Stomach (tissue), 9 donors: ENCODE measurements around the gene SEC22C. TPM values are rescaled to one million over a fixed set of nuclear protein-coding genes. Genes with fewer than 3 reads are reported as not detected.

Source experiments
- DNase-seq, 2 donors: peaks; one replicate each; pipeline versions ENCODE4 v3.0.0 to v3.0.0-alpha.2; 2013 to 2019
- H3K27ac ChIP-seq, 5 donors: fragments of 200-600 bp in 4 of 5; sonication (generic) in 4 of 5; one replicate each; pipeline ENCODE4 v1.5.1; 2013 to 2019; ENCODE audit warnings: mild to moderate bottlenecking in 1 of 5, moderate library complexity in 1 of 5
- H3K27me3 ChIP-seq, 3 donors: fragments of 200-600 bp; sonication (generic); one replicate each; pipeline ENCODE4 v1.5.1; 2017 to 2019; ENCODE audit warnings: mixed run types in 1 of 3
- H3K36me3 ChIP-seq, 4 donors: fragments of 200-600 bp; sonication (generic); 1 replicate in 3 of 4; 2 replicates in 1 of 4; pipeline ENCODE4 v1.5.1; 2016 to 2019
- H3K4me1 ChIP-seq, 4 donors: fragments of 200-600 bp; sonication (generic); one replicate each; pipeline ENCODE4 v1.5.1; 2016 to 2019
- H3K4me3 ChIP-seq, 4 donors: fragments of 200-600 bp; sonication (generic) in 3 of 4; one replicate each; pipeline ENCODE4 v1.5.1; 2016 to 2019; ENCODE audit warnings: mild to moderate bottlenecking in 1 of 4
- H3K9me3 ChIP-seq, 4 donors: fragments of 200-600 bp; sonication (generic); one replicate each; pipeline ENCODE4 v1.5.1; 2016 to 2019
- EP300 ChIP-seq: sonication (generic); formaldehyde crosslinking; IDR thresholded peaks from one replicate; pipeline ENCODE4 v1.6.1; 2017; ENCODE audit warnings: antibody characterized with exemption
- POLR2A ChIP-seq, 4 donors: fragments of 450-650 bp; IDR thresholded peaks; one replicate each; pipeline ENCODE4 v1.6.1; 2016; ENCODE audit warnings: antibody characterized with exemption in 4 of 4, control low read depth in 2 of 4, mild to moderate bottlenecking in 1 of 4, moderate library complexity in 1 of 4
- POLR2AphosphoS5 ChIP-seq, 3 donors: sonication (generic); formaldehyde crosslinking; IDR thresholded peaks; one replicate each; pipeline ENCODE4 v1.6.1; 2016; ENCODE audit warnings: antibody characterized with exemption in 3 of 3
- WGBS, 5 donors: extraction: QIAGEN DNeasy Blood & Tissue Kit in 3 of 5; methylation state at CpG; one replicate each; pipeline versions ENCODE4 v1.1.5 to v1.1.7; 2013 to 2018; 5-methylcytosine and 5-hydroxymethylcytosine counted together
- intact Hi-C: fragments of 100-400 bp; cut with DNase I; formaldehyde crosslinking; loops from one replicate; pipeline ENCODE4 v1.15.1; 2023; ENCODE audit warnings: low total_unique reads
- polyA plus RNA-seq, 3 donors: library from polyadenylated mRNA; stranded (reverse); fragments of 200-250 nt; gene quantifications; one replicate each; pipeline ENCODE4 v1.2.3, GENCODE V29; 2013
- total RNA-seq, 5 donors: library from RNA; depleted of rRNA; stranded (reverse); fragments of >200 nt; gene quantifications; one replicate each; pipeline versions ENCODE4 v1.1.0 to v1.2.3, GENCODE V29; 2014 to 2016
- TF ChIP-seq, protein P1 (sequence below), 7 experiments: fragments of 450-650 bp in 4 of 7; fragments of 200-600 bp in 3 of 7; sonication (generic) in 3 of 7; IDR thresholded peaks; one replicate each; pipeline ENCODE4 v1.5.1; 2016 to 2019; ENCODE audit warnings: antibody characterized with exemption in 7 of 7, control low read depth in 2 of 7, mild to moderate bottlenecking in 1 of 7
- donor health status: healthy with polysubstance abuse.
- donor health status: Bipolar disorder and iron deficiency.
- donor health status: healthy.

The SEC22C gene
- total and polyA plus RNA-seq, 8 donors: 9.8 to 64.3 (median 28.9) TPM

DNA sequence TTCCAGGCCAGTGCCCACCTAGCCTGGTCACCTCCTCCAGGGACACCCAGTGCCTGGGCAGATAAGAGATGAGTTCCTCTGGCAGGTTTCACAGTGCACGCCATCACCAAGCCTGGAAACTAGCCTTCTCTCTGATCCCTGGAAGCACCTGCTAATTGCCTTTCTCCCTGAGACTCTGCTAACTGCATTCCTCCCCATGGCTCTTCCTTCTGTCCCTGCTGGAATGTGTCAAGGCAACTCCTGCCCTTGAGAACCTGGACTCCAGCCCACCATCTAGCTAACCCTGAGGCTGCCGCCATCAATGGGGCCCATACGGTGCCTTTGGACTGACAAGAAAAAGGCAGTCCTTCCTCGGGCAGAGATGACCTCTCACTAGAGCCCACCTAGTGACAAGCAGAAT is 60.9 kb downstream of the SEC22C start:
- 91 to 98% (median 92%) methylated on average over 4 of the region's 4 CpGs for WGBS, 5 donors
- no peak overlapping the region for H3K27ac ChIP-seq
- intact Hi-C loops: no loop called here
- no peaks in the 10 kb centered on the region for H3K27me3 ChIP-seq
- H3K4me1 ChIP-seq: peaks cover 0 to 19% (median 13%) of the 10 kb centered on the region in 4 donors
- no peaks in the 10 kb centered on the region for H3K36me3 ChIP-seq
- DNase-seq: no peak
- H3K4me3 ChIP-seq: no peak overlapping the region
- TF ChIP-seq, protein P1, sequence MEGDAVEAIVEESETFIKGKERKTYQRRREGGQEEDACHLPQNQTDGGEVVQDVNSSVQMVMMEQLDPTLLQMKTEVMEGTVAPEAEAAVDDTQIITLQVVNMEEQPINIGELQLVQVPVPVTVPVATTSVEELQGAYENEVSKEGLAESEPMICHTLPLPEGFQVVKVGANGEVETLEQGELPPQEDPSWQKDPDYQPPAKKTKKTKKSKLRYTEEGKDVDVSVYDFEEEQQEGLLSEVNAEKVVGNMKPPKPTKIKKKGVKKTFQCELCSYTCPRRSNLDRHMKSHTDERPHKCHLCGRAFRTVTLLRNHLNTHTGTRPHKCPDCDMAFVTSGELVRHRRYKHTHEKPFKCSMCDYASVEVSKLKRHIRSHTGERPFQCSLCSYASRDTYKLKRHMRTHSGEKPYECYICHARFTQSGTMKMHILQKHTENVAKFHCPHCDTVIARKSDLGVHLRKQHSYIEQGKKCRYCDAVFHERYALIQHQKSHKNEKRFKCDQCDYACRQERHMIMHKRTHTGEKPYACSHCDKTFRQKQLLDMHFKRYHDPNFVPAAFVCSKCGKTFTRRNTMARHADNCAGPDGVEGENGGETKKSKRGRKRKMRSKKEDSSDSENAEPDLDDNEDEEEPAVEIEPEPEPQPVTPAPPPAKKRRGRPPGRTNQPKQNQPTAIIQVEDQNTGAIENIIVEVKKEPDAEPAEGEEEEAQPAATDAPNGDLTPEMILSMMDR (IDR thresholded peaks at IDR 0.05): no peak
- TF ChIP-seq EP300 (no peak), POLR2A (IDR thresholded peaks at IDR 0.05) (no peak), POLR2AphosphoS5 (IDR thresholded peaks at IDR 0.05) (no peak)
- H3K9me3 ChIP-seq: no peaks in the 10 kb centered on the region

DNA sequence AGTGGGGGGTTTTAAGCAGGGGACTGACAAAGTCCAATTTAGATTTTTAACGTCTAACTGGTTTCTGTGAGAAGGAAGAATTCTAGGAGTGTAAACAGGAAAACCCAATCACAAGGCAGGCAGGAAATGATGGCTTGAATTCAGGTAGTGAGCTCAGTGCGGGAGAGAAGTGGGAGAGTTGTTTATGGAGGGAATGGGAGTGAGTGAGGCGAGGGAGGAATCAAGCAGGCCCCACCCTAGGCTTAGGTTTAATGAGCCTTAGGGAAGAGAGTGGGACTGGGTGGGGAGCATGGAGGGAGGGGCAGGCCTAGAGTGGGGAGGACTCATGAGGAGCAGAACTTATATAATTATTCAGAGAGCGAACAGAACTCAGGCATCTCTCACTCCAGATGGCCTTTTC is 61.4 kb downstream of the SEC22C start:
- TF ChIP-seq POLR2A (IDR thresholded peaks at IDR 0.05) (no peak), POLR2AphosphoS5 (IDR thresholded peaks at IDR 0.05) (no peak), EP300 (no peak)
- TF ChIP-seq, protein P1 (IDR thresholded peaks at IDR 0.05): no peak
- no peaks in the 10 kb centered on the region for H3K9me3 ChIP-seq
- peak in 1 of 2 donors; percentile 54 for DNase-seq
- H3K4me1 ChIP-seq: peaks cover 0 to 19% (median 17%) of the 10 kb centered on the region in 4 donors
- H3K27me3 ChIP-seq: no peaks in the 10 kb centered on the region
- H3K4me3 ChIP-seq: no peak overlapping the region
- 50 to 70% (median 55%) methylated on average over 4 of the region's 4 CpGs for WGBS, 5 donors
- no peaks in the 10 kb centered on the region for H3K36me3 ChIP-seq
- no peak overlapping the region for H3K27ac ChIP-seq
- intact Hi-C loops: no loop called here

DNA sequence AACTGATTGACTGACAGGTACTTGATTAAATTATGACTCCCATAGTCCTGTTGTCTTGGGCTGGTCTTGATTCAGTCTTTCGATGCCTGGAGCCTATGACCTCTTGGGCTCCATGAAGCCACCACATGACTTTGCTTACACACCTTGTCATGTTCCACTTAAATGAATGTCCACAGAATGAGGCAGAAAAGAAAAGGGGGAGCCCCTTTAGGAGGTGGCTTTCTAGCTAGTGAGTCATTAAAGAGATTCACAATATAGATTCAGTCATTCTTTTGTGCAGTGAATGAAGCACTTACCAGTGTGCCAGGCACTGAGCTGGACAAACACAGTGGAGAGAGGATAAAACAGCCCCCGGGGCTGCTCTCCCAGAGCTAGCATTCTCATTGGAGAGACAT is 62.2 kb downstream of the SEC22C start:
- Histone ChIP-seq H3K36me3 (no peaks in the 10 kb centered on the region), H3K4me3 (no peak overlapping the region), H3K4me1 (peaks cover 0 to 20% (median 18%) of the 10 kb centered on the region in 4 donors), H3K27me3 (no peaks in the 10 kb centered on the region), H3K9me3 (no peaks in the 10 kb centered on the region), H3K27ac (no peak overlapping the region)
- DNase-seq: no peak
- TF ChIP-seq, protein P1 (IDR thresholded peaks at IDR 0.05): no peak
- TF ChIP-seq EP300: no peak
- TF ChIP-seq POLR2AphosphoS5 (IDR thresholded peaks at IDR 0.05): peak in 1 of 3 donors; percentile 7
- TF ChIP-seq POLR2A (IDR thresholded peaks at IDR 0.05): no peak
- intact Hi-C loops: no loop called here
- WGBS, 5 donors: 49 to 81% (median 65%) methylated on average over 2 of the region's 2 CpGs

DNA sequence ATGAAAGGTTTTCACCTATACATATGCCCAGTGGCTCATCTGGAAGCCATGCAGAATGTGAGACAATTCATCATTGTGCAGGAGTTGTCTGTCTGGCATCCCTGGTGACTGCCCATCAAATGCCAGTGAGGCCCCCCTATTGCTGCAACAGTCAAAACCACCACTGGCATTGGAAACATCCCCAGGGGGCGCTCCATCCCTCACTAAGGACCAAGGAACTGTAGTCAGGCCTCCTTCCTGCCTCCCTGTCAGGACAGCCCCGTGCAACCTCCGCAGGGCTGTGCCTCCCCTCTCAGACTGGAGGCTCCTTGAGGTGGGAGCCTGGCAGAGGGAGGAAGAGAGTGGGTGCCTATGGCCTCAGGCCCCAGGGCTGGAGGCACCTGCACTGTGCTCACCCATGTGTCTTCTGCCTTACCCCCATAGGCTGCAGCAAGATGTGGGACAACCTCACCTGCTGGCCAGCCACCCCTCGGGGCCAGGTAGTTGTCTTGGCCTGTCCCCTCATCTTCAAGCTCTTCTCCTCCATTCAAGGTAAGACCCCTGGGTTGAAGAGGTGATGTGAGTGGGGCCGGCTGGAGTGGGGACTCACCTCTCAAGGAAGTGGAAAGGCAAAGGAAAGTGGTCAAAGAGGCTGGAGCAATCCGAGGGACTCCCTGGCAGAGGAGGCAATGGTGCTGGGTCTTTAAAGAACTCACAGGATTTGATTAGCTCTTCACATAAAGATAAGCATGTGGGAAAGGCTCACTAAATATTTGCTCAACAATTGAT is 62.8 kb downstream of the SEC22C start:
- H3K27ac ChIP-seq: no peak overlapping the region
- intact Hi-C loops: no loop called here

More for the DNA sequence above, 62.8 kb downstream of the SEC22C start:
- TF ChIP-seq EP300 (no peak), POLR2AphosphoS5 (IDR thresholded peaks at IDR 0.05) (no peak), POLR2A (IDR thresholded peaks at IDR 0.05) (no peak)
- TF ChIP-seq, protein P1 (IDR thresholded peaks at IDR 0.05): no peak
- Histone ChIP-seq H3K36me3 (no peaks in the 10 kb centered on the region), H3K4me1 (peaks cover 0 to 20% (median 18%) of the 10 kb centered on the region in 4 donors), H3K9me3 (no peaks in the 10 kb centered on the region), H3K27me3 (no peaks in the 10 kb centered on the region), H3K4me3 (no peak overlapping the region)
- 74 to 88% (median 80%) methylated on average over 6 of the region's 6 CpGs for WGBS, 5 donors
- peak in 1 of 2 donors; percentile 33 for DNase-seq
